Tracheal epithelial cell (primary cell): ENCODE measurements around the gene LOX. TPM values are rescaled to one million over a fixed set of nuclear protein-coding genes. Genes with fewer than 3 reads are reported as not detected.

Experiments used
- total RNA-seq: library from RNA; depleted of rRNA; stranded (reverse); fragments of >200 nt; gene quantifications from 2 replicates; pipeline ENCODE4 v1.2.1, GENCODE V29; 2014

Gene LOX
- 1.1 and 13.5 TPM in 2 replicates for total RNA-seq

GRCh38 chr5:122078116-122079110 lies at the start of gene LOX:
LOX (minus strand) TSS chr5:122078259; CDS start chr5:122077985, 274 bp downstream.

Other genes starting within 250 kb of the LOX start
- not detected in 2 replicates for gene FTMT, start 226.4 kb downstream of the LOX start, total RNA-seq
- gene SRFBP1, start 116.3 kb downstream of the LOX start, total RNA-seq: 27.3 and 27.7 TPM in 2 replicates
- gene ZNF474, start 51.3 kb upstream of the LOX start, total RNA-seq: not detected in 2 replicates
- gene SNCAIP, start 234.0 kb upstream of the LOX start, total RNA-seq: under 0.01 TPM in 1 of 2 replicates, not detected in the other